ENCODE measurements around the gene ADAMTS17.

ADAMTS17 gene

GRCh38 chr15:99957642-99958013, 384.1 kb downstream of the ADAMTS17 start:
- FAIRE-seq (no peak), DNase-seq (ENCODE audit: insufficient read length) (no peak)
- TF ChIP-seq POLR2A (IDR thresholded peaks at IDR 0.05; ENCODE audit: low read depth, low read length) (no peak), TAF1 (IDR thresholded peaks at IDR 0.05; ENCODE audit: borderline replicate concordance, low read depth, low read length) (no peak), POLR2AphosphoS5 (IDR thresholded peaks at IDR 0.05; ENCODE audit: low read depth, low read length) (no peak)

DNA sequence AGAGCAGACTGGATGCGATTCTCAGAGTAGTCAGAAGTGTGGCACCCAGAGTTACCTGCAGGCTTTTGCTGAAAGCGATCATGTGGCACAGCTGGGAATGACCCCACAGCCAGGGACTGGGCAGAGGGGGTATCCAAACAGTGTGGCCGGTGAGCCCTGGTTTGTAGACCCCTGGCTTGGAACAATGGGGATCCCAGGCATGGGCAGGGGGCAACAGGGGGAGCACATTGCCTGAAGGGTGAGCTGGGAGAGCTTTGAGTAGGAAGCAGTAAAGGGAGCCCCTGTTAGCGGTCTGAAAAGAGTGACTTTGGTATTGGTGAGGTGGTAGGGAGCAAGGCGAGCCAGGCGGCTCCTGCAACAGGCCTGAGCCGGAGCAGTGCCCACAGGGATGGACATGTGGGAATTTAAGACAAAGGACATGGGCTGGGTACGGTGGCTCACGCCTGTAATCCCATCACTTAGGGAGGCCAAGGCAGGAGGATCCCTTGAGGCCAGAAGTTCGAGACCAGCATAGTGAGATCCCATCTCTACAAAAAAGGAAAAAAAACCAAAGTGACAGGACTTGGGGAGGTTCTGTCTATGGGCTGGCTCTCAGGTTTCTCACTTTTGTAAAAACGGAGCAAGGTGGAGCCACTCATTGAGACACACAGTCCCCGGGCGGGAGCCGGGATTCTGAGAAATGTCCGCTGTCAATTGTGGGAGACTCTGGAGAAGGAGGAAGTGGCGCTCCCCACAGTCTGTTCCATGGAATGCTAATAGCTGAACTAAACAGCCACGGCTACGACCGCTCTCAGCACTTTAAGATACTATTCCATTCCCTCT, 384.7 kb downstream of the ADAMTS17 start:
- DNase-seq (ENCODE audit: insufficient read length) (no peak), FAIRE-seq (no peak)
- TF ChIP-seq POLR2A (IDR thresholded peaks at IDR 0.05; ENCODE audit: low read depth, low read length) (no peak), TAF1 (IDR thresholded peaks at IDR 0.05; ENCODE audit: borderline replicate concordance, low read depth, low read length) (no peak), POLR2AphosphoS5 (IDR thresholded peaks at IDR 0.05; ENCODE audit: low read depth, low read length) (no peak)

- TF ChIP-seq POLR2A (IDR thresholded peaks at IDR 0.05; ENCODE audit: low read depth, low read length) (no peak), POLR2AphosphoS5 (IDR thresholded peaks at IDR 0.05; ENCODE audit: low read depth, low read length) (no peak), TAF1 (IDR thresholded peaks at IDR 0.05; ENCODE audit: borderline replicate concordance, low read depth, low read length) (no peak)
- DNase-seq (ENCODE audit: insufficient read length), result no peak
- no peak for FAIRE-seq
Measured at GRCh38 chr15:99956022-99956775, 385.6 kb downstream of the ADAMTS17 start.

DNA sequence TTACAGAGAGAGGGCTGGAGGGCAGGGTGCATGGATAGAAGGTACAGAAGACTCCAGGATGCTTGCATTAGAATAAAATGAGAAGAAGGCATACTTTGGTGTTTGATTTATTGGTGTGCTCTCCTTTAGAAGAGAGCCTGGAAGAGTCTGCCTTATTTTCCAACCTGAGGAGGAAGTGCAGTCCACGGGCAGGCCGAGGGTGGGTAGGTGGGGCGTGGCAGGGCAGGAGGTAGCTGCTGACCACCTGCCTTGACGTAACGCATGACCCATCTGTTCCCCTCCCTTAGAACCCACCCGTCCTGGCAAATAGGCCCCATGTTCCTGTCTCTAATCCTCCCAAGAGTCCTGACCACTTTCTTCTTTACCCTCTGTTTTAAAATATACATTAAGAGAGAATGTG, 386.2 kb downstream of the ADAMTS17 start:
- DNase-seq (ENCODE audit: insufficient read length), result no peak
- TF ChIP-seq POLR2A (IDR thresholded peaks at IDR 0.05; ENCODE audit: low read depth, low read length) (no peak), TAF1 (IDR thresholded peaks at IDR 0.05; ENCODE audit: borderline replicate concordance, low read depth, low read length) (no peak), POLR2AphosphoS5 (IDR thresholded peaks at IDR 0.05; ENCODE audit: low read depth, low read length) (no peak)
- FAIRE-seq, result no peak

- FAIRE-seq, result no peak
- no peak for DNase-seq (ENCODE audit: insufficient read length)
- TF ChIP-seq POLR2A (IDR thresholded peaks at IDR 0.05; ENCODE audit: low read depth, low read length) (no peak), TAF1 (IDR thresholded peaks at IDR 0.05; ENCODE audit: borderline replicate concordance, low read depth, low read length) (no peak), POLR2AphosphoS5 (IDR thresholded peaks at IDR 0.05; ENCODE audit: low read depth, low read length) (no peak)
Measured at GRCh38 chr15:99955181-99955525, 386.6 kb downstream of the ADAMTS17 start.

DNA sequence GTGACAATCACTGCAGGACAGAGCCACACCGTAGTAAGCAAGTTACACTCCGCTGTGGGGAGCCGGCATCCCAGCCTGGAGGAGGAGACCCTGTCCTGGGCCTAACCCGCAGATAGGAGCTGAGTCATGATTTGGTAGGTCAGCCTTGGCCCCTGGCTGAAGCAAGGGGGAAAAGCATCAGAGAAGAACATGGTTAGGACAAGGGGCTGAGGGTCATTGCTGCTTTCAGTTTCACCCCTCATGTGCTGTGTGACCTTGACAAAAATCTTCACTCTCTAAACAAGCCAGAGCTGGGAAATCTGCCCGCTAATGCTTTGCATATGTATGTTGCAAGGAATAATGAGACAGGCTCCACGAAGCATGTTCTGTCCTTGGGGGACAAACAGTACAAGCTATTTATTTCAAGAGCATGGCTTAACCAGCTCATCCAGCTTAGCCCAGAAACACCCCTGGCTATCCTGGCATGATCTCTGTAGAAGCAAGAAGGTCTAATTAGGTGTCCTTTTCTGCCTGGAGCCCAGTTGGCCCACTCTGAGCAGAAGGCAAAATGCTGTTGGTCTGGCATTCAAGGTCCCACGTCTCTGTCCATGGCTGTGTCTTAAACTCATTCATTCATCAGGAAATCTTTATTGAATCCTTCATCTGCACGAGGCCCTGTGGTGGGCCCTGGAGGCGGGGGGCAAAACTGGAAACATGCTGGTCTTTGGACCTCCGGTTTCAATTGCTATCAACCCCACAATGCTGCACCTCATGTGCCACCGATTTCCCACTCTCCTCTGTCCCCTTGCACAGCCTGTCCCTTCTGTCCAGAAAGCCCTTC, 387.2 kb downstream of the ADAMTS17 start:
- no peak for DNase-seq (ENCODE audit: insufficient read length)
- no peak for FAIRE-seq
- no peak for TF ChIP-seq TAF1 (IDR thresholded peaks at IDR 0.05; ENCODE audit: borderline replicate concordance, low read depth, low read length)

GRCh38 chr15:99953886-99954285, 387.9 kb downstream of the ADAMTS17 start:
- FAIRE-seq (no peak), DNase-seq (ENCODE audit: insufficient read length) (no peak)

DNA sequence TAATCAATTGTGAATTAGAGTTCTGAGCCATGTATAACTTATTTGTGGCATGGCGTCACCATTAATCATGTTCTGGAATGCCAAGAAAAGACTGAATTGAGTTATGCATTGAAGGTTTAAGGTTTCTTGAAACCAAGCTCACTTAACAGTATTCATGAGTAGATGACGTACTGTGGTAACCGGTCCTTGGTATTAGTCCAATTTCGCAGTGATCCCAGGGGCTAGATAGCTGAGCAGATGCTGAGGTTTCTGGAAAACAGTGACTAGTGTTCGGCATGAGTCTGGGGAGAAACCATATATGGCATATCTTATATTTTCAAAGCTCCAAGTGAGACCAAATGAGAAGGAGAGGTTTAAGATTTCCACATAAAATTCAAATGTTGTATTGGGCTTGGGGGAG, 390.3 kb downstream of the ADAMTS17 start:
- TF ChIP-seq POLR2A (IDR thresholded peaks at IDR 0.05; ENCODE audit: low read depth, low read length) (no peak), POLR2AphosphoS5 (IDR thresholded peaks at IDR 0.05; ENCODE audit: low read depth, low read length) (no peak), TAF1 (IDR thresholded peaks at IDR 0.05; ENCODE audit: borderline replicate concordance, low read depth, low read length) (no peak)
- no peak for DNase-seq (ENCODE audit: insufficient read length)
- no peak for FAIRE-seq

More at GRCh38 chr15:99953886-99954285, 387.9 kb downstream of the ADAMTS17 start:
- no peak for TF ChIP-seq TAF1 (IDR thresholded peaks at IDR 0.05; ENCODE audit: borderline replicate concordance, low read depth, low read length)
- TF ChIP-seq POLR2AphosphoS5 (IDR thresholded peaks at IDR 0.05; ENCODE audit: low read depth, low read length), result no peak
- TF ChIP-seq POLR2A (IDR thresholded peaks at IDR 0.05; ENCODE audit: low read depth, low read length), result no peak

DNA sequence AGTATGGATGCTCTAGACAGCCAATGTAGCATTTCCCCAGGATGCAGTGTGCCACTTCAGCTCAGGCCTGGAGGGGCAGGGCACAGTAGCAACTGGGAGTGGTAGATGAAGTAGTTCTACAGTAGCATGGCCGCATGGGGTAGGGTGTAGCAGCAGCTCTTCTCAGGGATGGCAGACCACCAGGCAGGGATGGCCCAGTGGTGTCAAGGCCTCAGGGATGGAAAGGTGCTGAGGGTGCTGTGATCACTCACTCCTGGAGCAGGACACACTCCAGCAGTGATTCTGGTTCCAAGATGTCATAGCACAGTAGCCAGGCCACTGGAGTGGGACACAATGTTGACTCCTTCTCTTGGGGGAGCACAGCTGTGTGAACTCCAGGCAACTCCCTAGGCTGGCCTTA, 397.6 kb downstream of the ADAMTS17 start:
- no peak for DNase-seq (ENCODE audit: insufficient read length)
- no peak for FAIRE-seq
- TF ChIP-seq POLR2A (IDR thresholded peaks at IDR 0.05; ENCODE audit: low read depth, low read length) (no peak), TAF1 (IDR thresholded peaks at IDR 0.05; ENCODE audit: borderline replicate concordance, low read depth, low read length) (no peak), POLR2AphosphoS5 (IDR thresholded peaks at IDR 0.05; ENCODE audit: low read depth, low read length) (no peak)

DNA sequence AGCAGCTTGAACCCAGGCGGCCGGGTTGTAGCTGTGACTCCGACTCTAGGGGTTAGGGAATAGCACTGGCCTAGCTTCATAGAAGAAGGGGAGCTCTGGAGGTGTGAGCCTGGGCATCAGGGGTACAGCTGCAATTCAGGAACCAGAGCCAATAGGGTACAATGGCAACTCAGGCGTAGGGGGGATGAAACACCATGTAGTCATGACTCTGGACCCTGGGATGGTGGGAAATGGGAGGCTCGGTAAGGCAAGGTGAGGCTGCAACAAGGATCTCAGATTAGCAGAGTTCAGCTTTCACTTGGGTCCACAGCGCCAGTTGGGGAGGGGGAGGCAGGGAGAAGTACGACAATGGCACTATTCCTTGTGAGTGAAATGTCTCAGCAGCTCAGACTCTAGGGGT, 398.3 kb downstream of the ADAMTS17 start:
- no peak for TF ChIP-seq POLR2AphosphoS5 (IDR thresholded peaks at IDR 0.05; ENCODE audit: low read depth, low read length)
- no peak for TF ChIP-seq TAF1 (IDR thresholded peaks at IDR 0.05; ENCODE audit: borderline replicate concordance, low read depth, low read length)
- no peak for TF ChIP-seq POLR2A (IDR thresholded peaks at IDR 0.05; ENCODE audit: low read depth, low read length)
- DNase-seq (ENCODE audit: insufficient read length) (no peak), FAIRE-seq (no peak)

GRCh38 chr15:99932676-99933402, 408.9 kb downstream of the ADAMTS17 start:
- TF ChIP-seq POLR2AphosphoS5 (IDR thresholded peaks at IDR 0.05; ENCODE audit: low read depth, low read length) (no peak), TAF1 (IDR thresholded peaks at IDR 0.05; ENCODE audit: borderline replicate concordance, low read depth, low read length) (no peak), POLR2A (IDR thresholded peaks at IDR 0.05; ENCODE audit: low read depth, low read length) (no peak)
- no peak for DNase-seq (ENCODE audit: insufficient read length)
- FAIRE-seq, result no peak
